ENCODE data around the gene APBB3. TPM values are rescaled to one million over a fixed set of nuclear protein-coding genes. Genes with fewer than 3 reads are reported as not detected.

Gene APBB3
- polyA plus RNA-seq, 1 experiment: 24.3 TPM

DNA sequence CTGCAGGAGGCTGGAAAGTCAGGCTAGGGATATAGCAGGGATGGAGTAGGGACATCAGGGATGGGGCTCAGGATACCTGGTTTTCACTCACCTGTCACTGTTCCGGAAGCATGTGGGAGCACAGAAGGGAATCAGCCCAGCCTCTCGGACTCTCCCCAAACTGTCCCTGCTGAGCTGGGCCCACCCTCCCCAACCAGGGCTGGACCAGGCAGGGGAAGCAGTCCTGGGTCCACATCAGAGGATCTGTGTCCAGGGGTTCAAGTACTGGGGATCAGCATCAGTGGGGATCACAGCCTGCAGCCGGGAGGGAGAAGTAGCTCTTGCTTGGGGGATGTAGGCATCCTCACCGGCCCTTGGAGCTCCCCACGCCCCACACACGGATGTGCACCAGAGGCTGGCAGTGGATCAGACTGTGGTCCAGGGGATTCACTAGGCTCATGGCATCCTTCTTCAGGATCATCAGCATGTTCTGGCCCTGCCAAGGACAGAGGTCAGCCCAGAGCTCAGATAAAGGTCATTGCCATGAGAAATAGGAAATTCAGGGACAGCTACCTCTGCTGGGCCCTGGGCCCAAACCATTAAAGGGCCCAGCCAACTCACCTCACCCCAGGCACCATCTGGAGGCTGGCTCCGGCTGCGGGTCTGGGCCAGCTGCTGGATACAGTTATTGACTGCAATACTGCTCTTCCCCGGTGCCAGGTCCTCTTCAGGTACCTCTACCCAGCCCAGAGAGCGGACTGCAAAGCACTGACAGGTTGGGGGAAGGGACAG is 2.5 kb downstream of the APBB3 start:
- POLR2A ChIA-PET: no interaction called here
- CTCF ChIA-PET: interaction anchor here (1.3 kb wide), 1 partner anchor 73 kb away, joined by 5 read pairs; no protein-coding TSS in a partner anchor

DNA sequence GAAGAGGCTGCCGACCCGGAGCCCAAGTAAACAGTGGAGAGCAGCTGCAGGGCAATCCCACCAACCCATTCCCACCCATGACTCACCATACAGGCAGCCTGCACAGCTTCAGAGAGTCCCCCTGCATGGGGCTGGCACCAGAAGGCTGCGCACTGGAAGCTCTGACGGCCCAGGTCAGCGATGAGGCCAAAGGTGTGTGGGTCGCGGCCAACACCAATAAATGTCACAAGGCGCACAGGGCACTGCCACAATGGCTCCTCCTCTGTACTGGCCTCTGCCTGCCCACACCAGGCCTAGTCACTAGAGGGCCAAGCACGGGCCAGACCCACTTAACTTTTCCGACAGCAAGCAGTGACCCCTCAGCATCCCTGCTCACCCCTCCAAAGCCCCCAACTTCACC is 4.2 kb downstream of the APBB3 start:
- no peaks in the 10 kb centered on the region for H3K27me3 ChIP-seq (ENCODE audit: control insufficient read depth, insufficient read depth, low read length)

More for the DNA sequence above, 2.5 kb downstream of the APBB3 start:
- Histone ChIP-seq H3K4me3 (ENCODE audit: low read depth, low read length) (no peak overlapping the region), H3K27me3 (ENCODE audit: control insufficient read depth, insufficient read depth, low read length) (no peaks in the 10 kb centered on the region), H3K36me3 (ENCODE audit: control insufficient read depth, insufficient read depth, low read length) (peaks cover 12% of the 10 kb centered on the region)
- TF ChIP-seq, protein P1, sequence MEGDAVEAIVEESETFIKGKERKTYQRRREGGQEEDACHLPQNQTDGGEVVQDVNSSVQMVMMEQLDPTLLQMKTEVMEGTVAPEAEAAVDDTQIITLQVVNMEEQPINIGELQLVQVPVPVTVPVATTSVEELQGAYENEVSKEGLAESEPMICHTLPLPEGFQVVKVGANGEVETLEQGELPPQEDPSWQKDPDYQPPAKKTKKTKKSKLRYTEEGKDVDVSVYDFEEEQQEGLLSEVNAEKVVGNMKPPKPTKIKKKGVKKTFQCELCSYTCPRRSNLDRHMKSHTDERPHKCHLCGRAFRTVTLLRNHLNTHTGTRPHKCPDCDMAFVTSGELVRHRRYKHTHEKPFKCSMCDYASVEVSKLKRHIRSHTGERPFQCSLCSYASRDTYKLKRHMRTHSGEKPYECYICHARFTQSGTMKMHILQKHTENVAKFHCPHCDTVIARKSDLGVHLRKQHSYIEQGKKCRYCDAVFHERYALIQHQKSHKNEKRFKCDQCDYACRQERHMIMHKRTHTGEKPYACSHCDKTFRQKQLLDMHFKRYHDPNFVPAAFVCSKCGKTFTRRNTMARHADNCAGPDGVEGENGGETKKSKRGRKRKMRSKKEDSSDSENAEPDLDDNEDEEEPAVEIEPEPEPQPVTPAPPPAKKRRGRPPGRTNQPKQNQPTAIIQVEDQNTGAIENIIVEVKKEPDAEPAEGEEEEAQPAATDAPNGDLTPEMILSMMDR (IDR thresholded peaks at IDR 0.05; ENCODE audit: insufficient read depth, low read depth, low read length): no peak
- DNase-seq (ENCODE audit: low read depth): no peak

DNA sequence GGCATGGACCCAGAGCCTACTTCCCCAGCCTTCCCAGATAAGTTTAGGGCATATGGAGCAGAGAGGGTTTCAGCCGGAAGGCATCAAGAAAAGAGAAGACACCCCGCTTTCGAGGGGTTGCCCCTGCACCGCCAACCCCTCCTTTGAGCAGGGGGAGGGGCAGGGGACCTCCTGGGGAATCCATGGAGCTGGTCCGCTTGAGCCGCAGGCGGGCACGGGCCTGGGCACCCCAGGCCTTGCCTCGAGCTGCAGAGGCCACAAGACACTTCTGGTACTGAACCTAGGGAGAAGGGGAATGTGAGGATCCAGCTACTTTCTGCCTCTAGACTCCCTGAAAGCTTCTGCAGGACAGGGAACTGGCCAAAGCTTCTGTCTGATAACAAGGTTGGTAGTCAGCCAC is 5.9 kb downstream of the APBB3 start:
- no peak for DNase-seq (ENCODE audit: low read depth)
- Histone ChIP-seq H3K4me3 (ENCODE audit: low read depth, low read length) (no peak overlapping the region), H3K27me3 (ENCODE audit: control insufficient read depth, insufficient read depth, low read length) (no peaks in the 10 kb centered on the region), H3K36me3 (ENCODE audit: control insufficient read depth, insufficient read depth, low read length) (peaks cover 9% of the 10 kb centered on the region)
- CTCF ChIA-PET: interaction anchor here (1.9 to 2.1 kb wide), 2 partner anchors 11 to 186 kb away, joined by 5 to 9 read pairs; partner anchors contain the start of gene EIF4EBP3
- POLR2A ChIA-PET: no interaction called here
- TF ChIP-seq, protein P1 (IDR thresholded peaks at IDR 0.05; ENCODE audit: insufficient read depth, low read depth, low read length): no peak

More for the DNA sequence above, 4.2 kb downstream of the APBB3 start:
- CTCF ChIA-PET: interaction anchor here (1.8 kb wide), 1 partner anchor 13 kb away, joined by 5 read pairs; the partner anchor contains the start of gene EIF4EBP3
- DNase-seq (ENCODE audit: low read depth): no peak
- POLR2A ChIA-PET: no interaction called here
- H3K36me3 ChIP-seq (ENCODE audit: control insufficient read depth, insufficient read depth, low read length): peaks cover 9% of the 10 kb centered on the region
- TF ChIP-seq, protein P1 (IDR thresholded peaks at IDR 0.05; ENCODE audit: insufficient read depth, low read depth, low read length): no peak
- H3K4me3 ChIP-seq (ENCODE audit: low read depth, low read length): no peak overlapping the region

DNA sequence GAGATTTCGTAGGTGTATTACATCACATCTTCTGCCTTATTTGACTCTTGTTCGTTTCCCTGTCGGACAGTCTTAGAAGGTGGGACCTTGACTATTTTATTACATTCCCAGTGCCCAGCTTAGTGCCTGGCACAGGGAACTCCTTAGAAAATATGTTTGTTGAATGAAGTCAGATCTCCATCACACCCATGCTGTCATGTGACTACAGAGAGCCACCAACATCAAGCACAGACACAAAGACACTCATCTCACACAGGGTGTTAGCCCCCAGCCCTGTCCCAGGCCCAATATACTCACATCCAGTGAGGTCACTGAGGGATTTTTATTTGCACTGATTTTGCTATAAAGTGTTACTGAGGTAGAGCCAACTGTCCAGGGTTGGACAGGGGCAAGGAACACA is 6.4 kb downstream of the APBB3 start:
- DNase-seq (ENCODE audit: low read depth): no peak
- Histone ChIP-seq H3K4me3 (ENCODE audit: low read depth, low read length) (no peak overlapping the region), H3K36me3 (ENCODE audit: control insufficient read depth, insufficient read depth, low read length) (peaks cover 9% of the 10 kb centered on the region), H3K27me3 (ENCODE audit: control insufficient read depth, insufficient read depth, low read length) (no peaks in the 10 kb centered on the region)
- TF ChIP-seq, protein P1 (IDR thresholded peaks at IDR 0.05; ENCODE audit: insufficient read depth, low read depth, low read length): no peak
- CTCF ChIA-PET: interaction anchor here (1.2 to 2.1 kb wide), 4 partner anchors 9 to 185 kb away, joined by 3 to 9 read pairs (median 4); partner anchors contain the start of gene EIF4EBP3
- POLR2A ChIA-PET: interaction anchor here (1.3 kb wide), 1 partner anchor 10 kb away, joined by 10 read pairs; the partner anchor contains the start of gene EIF4EBP3

DNA sequence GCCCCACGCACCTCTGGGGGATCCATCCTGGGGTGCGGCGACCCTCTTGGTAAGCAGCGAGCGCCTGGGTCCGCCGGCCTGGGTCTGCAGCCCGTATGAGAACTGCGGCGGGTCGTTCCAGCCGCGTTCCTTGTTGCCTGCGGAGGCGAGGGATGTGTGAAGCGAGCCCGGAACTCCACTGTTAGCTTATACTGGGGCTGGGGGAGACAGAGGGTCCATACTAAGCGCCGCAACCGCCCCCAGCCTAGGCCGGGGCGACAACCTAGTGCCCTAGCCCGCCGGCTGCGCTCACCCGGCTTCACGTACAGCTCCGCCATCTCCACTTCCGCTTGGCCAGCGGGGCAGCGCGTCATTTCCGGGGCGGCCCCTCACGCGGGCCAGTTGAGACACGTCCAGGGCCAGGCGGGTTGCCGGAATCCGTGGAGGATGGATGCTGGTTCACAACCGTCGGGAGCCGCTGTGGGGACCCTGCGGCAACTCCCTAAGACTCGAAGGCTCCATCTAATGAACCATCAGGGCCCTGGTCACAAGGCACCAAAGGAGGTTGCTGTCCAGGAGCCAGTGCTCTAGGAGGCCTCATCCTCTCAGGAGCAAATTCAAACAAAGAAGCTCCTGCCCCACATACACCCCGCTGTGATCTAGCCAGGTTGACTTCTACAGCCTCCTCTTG is 7.1 kb downstream of the APBB3 start, which contains the start of gene SRA1:
Gene SRA1, minus strand, starts transcription at position 338 of the 670 bp plus-strand sequence. Its CDS starts 21 bp downstream, at position 317.
- TF ChIP-seq, protein P1 (IDR thresholded peaks at IDR 0.05; ENCODE audit: insufficient read depth, low read depth, low read length): no peak
- ChIA-PET POLR2A (interaction anchor here (1.3 kb wide), 1 partner anchor 9 kb away, joined by 10 read pairs; the partner anchor contains the start of gene EIF4EBP3), CTCF (interaction anchor here (1.2 to 2.1 kb wide), 4 partner anchors 10 to 185 kb away, joined by 3 to 9 read pairs (median 4); partner anchors contain the start of gene EIF4EBP3)
- Histone ChIP-seq H3K27me3 (ENCODE audit: control insufficient read depth, insufficient read depth, low read length) (no peaks in the 10 kb centered on the region), H3K4me3 (ENCODE audit: low read depth, low read length) (peak within 1 kb of the TSS; percentile 90), H3K36me3 (ENCODE audit: control insufficient read depth, insufficient read depth, low read length) (peaks cover 9% of the 10 kb centered on the region)
- peak; percentile 41 for DNase-seq (ENCODE audit: low read depth)

Data from BJ (cell line).